Transverse colon (tissue), 4 donors: Measurements from ENCODE around the gene CST5. TPM values are rescaled to one million over a fixed set of nuclear protein-coding genes. Genes with fewer than 3 reads are reported as not detected.

Experiments used
- DNase-seq: peaks from one replicate; pipeline ENCODE4 v3.0.0-alpha.2; 2019
- H3K27ac ChIP-seq, 4 donors: fragments of 200-600 bp; sonication (generic); 2 replicates each; pipeline ENCODE4 v1.5.1; 2016 to 2018; ENCODE audit warnings: inconsistent platforms in 4 of 4
- H3K27me3 ChIP-seq: fragments of 200-600 bp; sonication (generic); 2 replicates; pipeline ENCODE4 v1.5.1; 2017; ENCODE audit warnings: inconsistent platforms
- H3K36me3 ChIP-seq, 4 donors: fragments of 200-600 bp; sonication (generic); 2 replicates each; pipeline ENCODE4 v1.5.1; 2017 to 2019; ENCODE audit warnings: inconsistent platforms in 4 of 4
- H3K4me1 ChIP-seq, 4 donors: fragments of 200-600 bp; sonication (generic); 2 replicates each; pipeline ENCODE4 v1.5.1; 2017 to 2020; ENCODE audit warnings: inconsistent platforms in 4 of 4
- H3K4me3 ChIP-seq, 4 donors: fragments of 200-600 bp; sonication (generic); 1 replicate in 1 of 4; 2 replicates in 3 of 4; pipeline versions ENCODE4 v1.5.1 to v1.6.1; 2017 to 2019; ENCODE audit warnings: inconsistent platforms in 4 of 4
- H3K9me3 ChIP-seq, 2 donors: fragments of 200-600 bp; sonication (generic); 2 replicates each; pipeline ENCODE4 v1.5.1; 2017 to 2019; ENCODE audit warnings: inconsistent platforms in 2 of 2
- EP300 ChIP-seq: sonication (generic); formaldehyde crosslinking; IDR thresholded peaks from one replicate; pipeline ENCODE4 v1.6.1; 2017; ENCODE audit warnings: antibody characterized with exemption, low read depth
- POLR2A ChIP-seq: fragments of 450-650 bp; IDR thresholded peaks from one replicate; pipeline ENCODE4 v1.6.1; 2016; ENCODE audit warnings: antibody characterized with exemption, mild to moderate bottlenecking, moderate library complexity
- POLR2AphosphoS5 ChIP-seq, 3 donors: sonication (generic); formaldehyde crosslinking; IDR thresholded peaks; one replicate each; pipeline ENCODE4 v1.6.1; 2016; ENCODE audit warnings: antibody characterized with exemption in 3 of 3
- WGBS, 2 donors: methylation state at CpG; one replicate each; pipeline ENCODE4 v1.1.5; 2018; ENCODE audit warnings: low coverage in 1 of 2; 5-methylcytosine and 5-hydroxymethylcytosine counted together
- in situ Hi-C, 4 donors: fragments of 200-750 bp; cut with MboI; loops; one replicate each; pipeline versions ENCODE4 v1.15.0 to v1.15.1; 2017; ENCODE audit warnings: low sequenced_read_pairs in 3 of 4, low pct_ligation_motif_present in 1 of 4, low pct_unique_long_range_greater_than_20kb in 1 of 4
- intact Hi-C: fragments of 100-400 bp; cut with DNase I; formaldehyde crosslinking; loops from one replicate; pipeline ENCODE4 v1.15.1; 2023; ENCODE audit warnings: low total_unique reads
- total RNA-seq, 4 donors: library from RNA; depleted of rRNA; stranded (reverse); fragments of >200 nt; gene quantifications; one replicate each; pipeline ENCODE4 v1.1.0, GENCODE V29; 2016
- TF ChIP-seq, protein P1 (sequence below), 5 experiments: fragments of 200-600 bp in 3 of 5; fragments of 450-650 bp in 2 of 5; sonication (generic) in 3 of 5; IDR thresholded peaks; 1 replicate in 2 of 5; 2 replicates in 3 of 5; pipeline ENCODE4 v1.5.1; 2016 to 2017; ENCODE audit warnings: antibody characterized with exemption in 5 of 5, inconsistent platforms in 3 of 5, mild to moderate bottlenecking in 2 of 5, moderate library complexity in 1 of 5

CST5 gene
- total RNA-seq, 4 donors from 2014 or later, result not detected

GRCh38 chr20:23857962-23858595, 21.5 kb downstream of the CST5 start:
- Histone ChIP-seq H3K27ac (no peak overlapping the region), H3K9me3 (no peaks in the 10 kb centered on the region), H3K36me3 (no peaks in the 10 kb centered on the region), H3K4me3 (no peak overlapping the region), H3K4me1 (no peaks in the 10 kb centered on the region), H3K27me3 (no peaks in the 10 kb centered on the region)
- intact Hi-C loops (no loop called here), in situ Hi-C loops (no loop called here)
- DNase-seq, result no peak
- WGBS, 2 donors, result 20 to 61% methylated on average over 1 to 9 of the region's 9 CpGs
- TF ChIP-seq, protein P1, sequence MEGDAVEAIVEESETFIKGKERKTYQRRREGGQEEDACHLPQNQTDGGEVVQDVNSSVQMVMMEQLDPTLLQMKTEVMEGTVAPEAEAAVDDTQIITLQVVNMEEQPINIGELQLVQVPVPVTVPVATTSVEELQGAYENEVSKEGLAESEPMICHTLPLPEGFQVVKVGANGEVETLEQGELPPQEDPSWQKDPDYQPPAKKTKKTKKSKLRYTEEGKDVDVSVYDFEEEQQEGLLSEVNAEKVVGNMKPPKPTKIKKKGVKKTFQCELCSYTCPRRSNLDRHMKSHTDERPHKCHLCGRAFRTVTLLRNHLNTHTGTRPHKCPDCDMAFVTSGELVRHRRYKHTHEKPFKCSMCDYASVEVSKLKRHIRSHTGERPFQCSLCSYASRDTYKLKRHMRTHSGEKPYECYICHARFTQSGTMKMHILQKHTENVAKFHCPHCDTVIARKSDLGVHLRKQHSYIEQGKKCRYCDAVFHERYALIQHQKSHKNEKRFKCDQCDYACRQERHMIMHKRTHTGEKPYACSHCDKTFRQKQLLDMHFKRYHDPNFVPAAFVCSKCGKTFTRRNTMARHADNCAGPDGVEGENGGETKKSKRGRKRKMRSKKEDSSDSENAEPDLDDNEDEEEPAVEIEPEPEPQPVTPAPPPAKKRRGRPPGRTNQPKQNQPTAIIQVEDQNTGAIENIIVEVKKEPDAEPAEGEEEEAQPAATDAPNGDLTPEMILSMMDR (IDR thresholded peaks at IDR 0.05), result no peak
- no peak for TF ChIP-seq POLR2AphosphoS5 (IDR thresholded peaks at IDR 0.05)
- TF ChIP-seq EP300, result no peak
- TF ChIP-seq POLR2A, result no peak

DNA sequence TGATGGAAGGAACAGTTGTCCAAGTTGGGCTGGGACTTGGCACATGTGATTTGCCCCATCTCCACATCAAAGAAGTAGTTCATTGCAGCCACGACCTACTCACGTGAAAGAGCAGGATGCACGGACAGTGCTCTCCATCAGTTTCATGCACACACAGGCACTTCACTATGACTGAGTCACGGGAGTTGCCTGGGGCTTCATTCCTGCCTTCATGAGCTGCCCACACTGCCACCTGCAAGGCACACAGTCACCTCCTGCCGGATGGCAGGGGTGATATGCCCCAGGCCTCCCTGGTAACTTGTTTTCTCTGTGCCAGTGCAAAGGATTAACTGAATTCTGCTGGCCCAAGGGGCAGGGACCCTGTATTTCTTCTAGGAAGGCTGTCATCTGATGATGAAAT, 22.8 kb downstream of the CST5 start:
- H3K36me3 ChIP-seq, result no peaks in the 10 kb centered on the region
- intact Hi-C loops (no loop called here), in situ Hi-C loops (no loop called here)
- 57% methylated on average over 4 of the region's 5 CpGs; no CpG with 5 or more reads in 1 of the 2 donors for WGBS, 2 donors
- H3K4me3 ChIP-seq, result no peak overlapping the region
- H3K4me1 ChIP-seq, result no peaks in the 10 kb centered on the region
- H3K9me3 ChIP-seq, result no peaks in the 10 kb centered on the region
- no peaks in the 10 kb centered on the region for H3K27me3 ChIP-seq
- no peak overlapping the region for H3K27ac ChIP-seq
- TF ChIP-seq EP300 (no peak), POLR2AphosphoS5 (IDR thresholded peaks at IDR 0.05) (no peak), POLR2A (no peak)
- TF ChIP-seq, protein P1 (IDR thresholded peaks at IDR 0.05), result no peak
- no peak for DNase-seq

GRCh38 chr20:23856226-23856625, 23.3 kb downstream of the CST5 start:
- no peak for TF ChIP-seq EP300
- TF ChIP-seq, protein P1 (IDR thresholded peaks at IDR 0.05), result no peak
- no peak for TF ChIP-seq POLR2A
- no peak for TF ChIP-seq POLR2AphosphoS5 (IDR thresholded peaks at IDR 0.05)
- Histone ChIP-seq H3K36me3 (no peaks in the 10 kb centered on the region), H3K27me3 (no peaks in the 10 kb centered on the region), H3K4me1 (no peaks in the 10 kb centered on the region), H3K9me3 (no peaks in the 10 kb centered on the region), H3K4me3 (no peak overlapping the region), H3K27ac (no peak overlapping the region)
- intact Hi-C loops, result no loop called here
- WGBS, 2 donors, result 87 to 89% methylated on average over 4 to 5 of the region's 5 CpGs
- DNase-seq, result no peak
- in situ Hi-C loops, result no loop called here

DNA sequence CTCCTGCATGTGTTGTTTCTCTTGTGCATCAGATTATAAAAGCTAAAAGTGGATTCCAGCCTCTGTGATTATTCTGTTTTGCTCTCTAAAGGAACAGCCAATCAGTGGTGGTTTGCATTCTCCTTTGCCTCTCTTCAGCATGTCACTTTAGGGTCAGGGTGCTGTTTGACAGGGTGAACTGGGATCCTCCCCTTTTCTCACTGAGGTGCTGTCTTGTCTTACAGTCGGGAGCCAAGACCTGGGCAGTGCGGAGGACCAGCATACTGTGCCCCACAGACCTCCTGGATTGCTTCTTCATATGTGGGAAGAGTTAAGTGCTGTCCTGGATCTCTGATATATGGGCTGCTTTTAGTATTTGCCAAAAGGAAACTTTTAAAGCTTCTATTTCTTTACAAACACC, 37.9 kb downstream of the CST5 start:
- no peak for DNase-seq
- H3K27me3 ChIP-seq, result no peaks in the 10 kb centered on the region
- no peaks in the 10 kb centered on the region for H3K9me3 ChIP-seq
- no peak overlapping the region for H3K4me3 ChIP-seq
- H3K27ac ChIP-seq, result no peak overlapping the region
- TF ChIP-seq, protein P1 (IDR thresholded peaks at IDR 0.05), result no peak
- TF ChIP-seq POLR2AphosphoS5 (IDR thresholded peaks at IDR 0.05) (no peak), EP300 (no peak), POLR2A (no peak)
- 60 to 78% methylated on average over 2 of the region's 2 CpGs for WGBS, 2 donors
- intact Hi-C loops (no loop called here), in situ Hi-C loops (loop anchor here in 2 of 4 donors (25.0 kb wide), 1 partner anchor 104 kb away; no protein-coding TSS in a partner anchor)
- no peaks in the 10 kb centered on the region for H3K4me1 ChIP-seq
- no peaks in the 10 kb centered on the region for H3K36me3 ChIP-seq
